22Rv1 (cell line): Measurements from ENCODE around the gene AICDA.
"Not testable (repeated sequence)": the region's sequence is repeated elsewhere in the genome, so short reads cannot be mapped to it uniquely, and the experiment has no call there.

Source experiments
- H3K27ac ChIP-seq: fragments of 450-650 bp; 2 replicates; pipeline ENCODE4 v1.5.1; 2017
- CTCF ChIP-seq: fragments of 450-650 bp; IDR thresholded peaks from 2 replicates; pipeline ENCODE4 v1.5.1; 2017; ENCODE audit warnings: mild to moderate bottlenecking
- ZFX ChIP-seq: fragments of 450-650 bp; IDR thresholded peaks from 2 replicates; pipeline ENCODE4 v1.6.1; 2017; ENCODE audit warnings: antibody characterized with exemption, borderline replicate concordance

The AICDA gene

GRCh38 chr12:8589679-8590078, 23.0 kb downstream of the AICDA start:
- TF ChIP-seq ZFX, result no peak
- no peak for TF ChIP-seq CTCF
- H3K27ac ChIP-seq, result no peak overlapping the region

- H3K27ac ChIP-seq, result not testable (repeated sequence)
Measured at GRCh38 chr12:8584478-8584877, 28.2 kb downstream of the AICDA start.

- H3K27ac ChIP-seq, result no peak overlapping the region
- TF ChIP-seq ZFX (no peak), CTCF (no peak)
Measured at GRCh38 chr12:8584004-8584403, 28.7 kb downstream of the AICDA start.

- TF ChIP-seq ZFX (no peak), CTCF (no peak)
- H3K27ac ChIP-seq, result no peak overlapping the region
Measured at GRCh38 chr12:8581098-8581784, 31.4 kb downstream of the AICDA start.

- H3K27ac ChIP-seq, result no peak overlapping the region
- TF ChIP-seq ZFX (no peak), CTCF (no peak)
Measured at GRCh38 chr12:8577879-8578278, 34.8 kb downstream of the AICDA start.

GRCh38 chr12:8572507-8572906, 40.2 kb downstream of the AICDA start:
- TF ChIP-seq ZFX, result no peak
- no peak for TF ChIP-seq CTCF
- no peak overlapping the region for H3K27ac ChIP-seq

GRCh38 chr12:8566525-8566924, 46.1 kb downstream of the AICDA start:
- TF ChIP-seq ZFX (no peak), CTCF (no peak)
- H3K27ac ChIP-seq, result no peak overlapping the region

GRCh38 chr12:8566052-8566451, 46.6 kb downstream of the AICDA start:
- H3K27ac ChIP-seq, result not testable (repeated sequence)
